HG03280 (cell line): Measurements from ENCODE around the gene NEURL2.
"Not testable (repeated sequence)": the region's sequence is repeated elsewhere in the genome, so short reads cannot be mapped to it uniquely, and the experiment has no call there.

Source experiments
- ATAC-seq: cut with Tn5 transposase; IDR thresholded peaks from one replicate; pipeline ENCODE4 v1.9.1; 2021; ENCODE audit warnings: mild to moderate bottlenecking, moderate library complexity; ENCODE audit not compliant: unreplicated experiment

Gene NEURL2

DNA sequence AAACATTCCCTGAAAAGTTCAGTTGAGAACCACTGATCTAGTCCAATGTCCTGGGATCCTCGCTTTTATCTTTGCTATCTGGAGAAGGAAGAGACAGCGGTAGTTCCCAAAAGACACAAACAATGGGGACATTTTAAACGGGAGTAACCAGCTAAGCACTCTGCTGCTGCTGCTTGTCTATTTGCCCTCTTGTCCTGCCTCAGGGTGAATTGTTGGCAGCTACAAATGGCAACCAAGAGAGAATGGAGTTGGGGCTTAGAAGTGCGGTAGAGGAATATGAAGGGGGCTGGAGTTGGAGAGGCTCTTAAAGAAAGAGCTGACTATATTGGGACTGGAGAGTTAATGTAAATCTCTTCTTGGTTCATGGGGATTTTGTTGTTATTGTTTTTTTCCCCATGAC, 16.4 kb downstream of the NEURL2 start:
- no peak for ATAC-seq

DNA sequence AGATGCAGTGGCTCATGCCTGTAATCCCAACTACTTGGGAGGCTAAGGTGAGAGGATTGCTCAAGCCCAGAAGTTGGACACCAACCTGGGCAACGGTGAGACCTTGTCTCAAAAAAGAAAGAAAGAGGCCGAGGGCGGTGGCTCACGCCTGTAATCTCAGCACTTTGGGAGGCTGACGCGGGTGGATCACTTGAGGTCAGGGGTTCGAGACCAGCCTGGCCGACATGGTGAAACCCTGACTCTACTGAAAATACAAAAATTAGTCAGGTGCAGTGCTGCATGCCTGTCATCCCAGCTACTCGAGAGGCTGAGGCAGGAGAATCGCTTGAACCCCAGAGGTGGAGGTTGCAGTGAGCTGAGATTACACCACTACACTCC, 16.9 kb downstream of the NEURL2 start:
- ATAC-seq, result not testable (repeated sequence)

DNA sequence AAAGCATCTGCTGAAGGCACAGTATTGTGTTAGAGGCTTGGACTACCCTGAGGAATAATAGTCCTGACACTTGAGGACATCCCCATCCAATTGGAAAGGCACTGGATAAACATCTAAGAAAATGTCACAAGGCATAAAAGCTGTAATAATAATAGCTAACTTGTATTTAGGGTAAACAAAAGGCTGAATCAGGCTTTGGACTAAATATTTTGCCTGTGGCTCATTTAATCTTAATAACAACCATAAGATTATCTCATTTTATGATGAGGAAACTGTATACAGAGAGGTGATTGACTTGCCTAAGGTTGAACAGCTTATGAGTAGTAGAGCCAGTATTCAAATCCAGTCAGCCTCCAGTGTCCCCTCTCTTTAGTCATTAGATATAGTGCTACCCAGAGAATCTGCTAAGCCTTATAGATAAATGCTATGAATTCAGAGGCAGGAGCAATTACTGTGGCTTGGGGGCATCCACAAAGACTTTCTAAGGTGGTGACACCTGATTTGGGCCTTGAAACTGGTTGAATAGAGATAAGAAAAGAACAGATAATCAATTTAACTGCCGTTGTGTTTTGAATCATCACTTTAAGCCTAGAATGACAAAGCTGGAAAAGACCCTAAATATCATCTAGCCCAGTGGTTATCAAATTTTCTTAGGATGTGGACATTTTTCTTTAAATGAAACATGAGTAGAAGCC, 17.5 kb downstream of the NEURL2 start:
- no peak for ATAC-seq

DNA sequence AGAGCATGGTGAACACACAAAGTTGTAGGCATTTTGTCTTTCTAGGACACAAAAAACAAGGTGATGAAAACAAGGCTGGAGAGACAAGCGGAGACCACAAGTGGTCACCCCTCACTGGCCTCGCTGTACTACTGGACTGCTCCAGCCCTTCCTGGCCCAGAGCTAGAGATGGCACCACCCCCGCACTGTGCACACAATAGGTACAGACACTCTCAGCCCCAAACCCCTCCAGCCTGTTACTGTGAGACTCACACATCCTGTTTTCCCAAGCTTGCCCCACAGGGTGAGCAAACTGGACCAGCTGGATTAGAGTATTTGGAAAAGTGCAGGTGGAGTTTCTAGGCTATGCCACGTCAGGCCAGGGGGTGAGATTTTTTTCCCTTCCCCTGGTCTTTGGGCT, 18.4 kb downstream of the NEURL2 start:
- no peak for ATAC-seq

DNA sequence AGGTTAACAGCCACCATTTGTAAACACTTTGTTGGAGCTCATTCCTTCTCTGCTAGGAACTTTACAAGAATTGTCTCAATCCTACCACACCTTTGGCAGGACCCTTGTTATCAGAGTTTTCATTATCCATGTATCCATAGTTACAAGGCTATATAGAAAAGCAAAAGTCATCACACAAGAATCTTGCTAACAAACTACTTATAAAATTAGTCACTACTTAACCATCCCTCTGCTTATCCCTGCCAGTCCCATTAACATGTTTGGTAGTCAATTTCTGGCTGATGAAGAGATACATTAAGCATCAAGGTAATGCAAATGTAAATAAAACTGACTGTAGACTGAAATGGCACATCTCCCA, 23.2 kb downstream of the NEURL2 start:
- ATAC-seq, result no peak

DNA sequence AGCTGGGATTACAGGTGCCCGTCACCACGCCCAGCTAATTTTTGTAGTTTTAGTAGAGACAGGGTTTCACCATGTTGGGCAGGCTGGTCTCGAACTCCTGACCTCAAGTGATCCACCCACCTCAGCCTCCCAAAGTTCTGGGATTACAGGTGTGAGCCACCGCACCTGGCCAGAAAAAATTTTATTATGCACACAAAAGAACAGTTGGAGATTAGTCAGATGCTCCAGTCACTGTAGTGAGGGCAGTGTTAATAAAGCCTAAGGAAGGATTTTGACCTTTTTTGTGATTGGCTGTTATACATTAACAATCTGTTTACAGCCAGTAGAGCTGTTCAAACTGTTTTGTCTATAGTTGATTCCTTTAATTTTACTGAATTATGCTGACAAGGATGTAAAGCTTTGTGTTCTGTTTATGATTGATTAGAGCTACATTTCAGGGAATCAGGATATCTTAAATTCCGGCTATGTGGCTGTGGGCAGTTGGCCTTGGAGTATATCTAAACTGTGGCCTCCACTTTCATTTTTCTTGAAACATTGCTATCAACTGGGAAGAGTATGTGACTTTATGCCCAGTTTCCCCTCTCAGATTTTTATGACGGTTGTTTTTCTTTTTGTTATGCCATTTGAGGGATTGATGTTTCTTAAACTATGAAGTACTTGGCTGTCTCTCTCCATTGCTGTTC, 23.7 kb downstream of the NEURL2 start:
- ATAC-seq, result no peak

DNA sequence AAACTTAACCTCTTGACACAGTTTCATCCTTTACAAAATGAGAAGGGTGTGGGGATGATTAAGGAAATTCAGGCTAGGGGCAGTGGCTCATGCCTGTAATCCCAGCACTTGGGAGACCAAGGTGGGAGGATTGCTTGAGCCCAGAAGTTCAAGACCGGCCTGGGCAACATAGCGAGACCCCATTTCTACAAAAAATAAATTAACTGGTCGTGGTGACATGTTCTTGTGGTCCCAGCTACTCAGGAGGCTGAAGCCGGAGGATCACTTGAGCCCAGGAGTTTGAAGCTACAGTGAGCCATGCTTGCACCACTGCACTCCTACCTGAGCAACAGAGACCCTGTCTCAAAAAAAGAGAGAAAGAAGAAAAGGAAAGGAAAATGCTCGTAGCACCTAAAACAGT, 24.6 kb downstream of the NEURL2 start:
- no peak for ATAC-seq

DNA sequence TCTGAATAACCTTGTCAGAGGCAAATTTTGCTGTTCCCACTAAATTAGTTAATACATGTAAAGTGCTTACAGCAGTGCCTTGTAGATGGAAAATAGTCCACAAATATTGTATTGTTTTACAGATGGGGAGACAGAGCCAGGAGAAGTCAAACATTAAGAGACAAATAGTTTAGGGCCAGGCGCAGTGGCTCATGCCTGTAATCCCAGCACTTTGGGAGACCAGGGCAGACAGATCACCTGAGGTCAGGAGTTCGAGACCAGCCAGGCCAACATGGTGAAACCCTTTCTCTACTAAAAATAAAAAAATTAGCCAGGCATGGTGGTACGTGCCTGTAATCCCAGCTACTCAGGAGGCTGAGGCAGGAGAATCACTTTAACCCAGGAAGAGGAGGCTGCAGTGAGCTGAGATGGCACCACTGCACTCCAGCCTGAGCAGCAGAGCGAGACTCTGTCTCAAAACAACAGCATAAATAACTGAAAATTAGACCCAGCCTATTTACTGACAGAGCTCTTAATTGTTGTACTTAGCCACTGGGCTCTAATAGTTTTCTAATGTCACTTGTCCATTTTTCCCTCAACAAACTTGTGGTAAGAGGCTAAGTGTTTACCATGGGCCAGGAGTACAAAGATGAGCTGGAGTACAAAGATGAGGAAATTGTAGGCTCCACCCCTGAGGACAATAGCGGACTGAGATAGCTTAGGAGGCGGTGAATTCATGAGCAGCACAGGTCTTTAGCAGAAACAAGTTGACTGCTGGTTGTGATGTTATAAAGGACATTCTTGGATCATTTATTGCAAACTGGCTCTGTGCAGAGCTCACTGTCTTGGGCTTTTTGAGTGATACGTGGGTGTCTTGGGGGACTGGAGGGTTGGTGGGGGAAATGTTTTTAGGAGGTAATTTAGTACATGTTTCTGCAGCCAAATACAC, 27.2 kb downstream of the NEURL2 start:
- ATAC-seq, result no peak

DNA sequence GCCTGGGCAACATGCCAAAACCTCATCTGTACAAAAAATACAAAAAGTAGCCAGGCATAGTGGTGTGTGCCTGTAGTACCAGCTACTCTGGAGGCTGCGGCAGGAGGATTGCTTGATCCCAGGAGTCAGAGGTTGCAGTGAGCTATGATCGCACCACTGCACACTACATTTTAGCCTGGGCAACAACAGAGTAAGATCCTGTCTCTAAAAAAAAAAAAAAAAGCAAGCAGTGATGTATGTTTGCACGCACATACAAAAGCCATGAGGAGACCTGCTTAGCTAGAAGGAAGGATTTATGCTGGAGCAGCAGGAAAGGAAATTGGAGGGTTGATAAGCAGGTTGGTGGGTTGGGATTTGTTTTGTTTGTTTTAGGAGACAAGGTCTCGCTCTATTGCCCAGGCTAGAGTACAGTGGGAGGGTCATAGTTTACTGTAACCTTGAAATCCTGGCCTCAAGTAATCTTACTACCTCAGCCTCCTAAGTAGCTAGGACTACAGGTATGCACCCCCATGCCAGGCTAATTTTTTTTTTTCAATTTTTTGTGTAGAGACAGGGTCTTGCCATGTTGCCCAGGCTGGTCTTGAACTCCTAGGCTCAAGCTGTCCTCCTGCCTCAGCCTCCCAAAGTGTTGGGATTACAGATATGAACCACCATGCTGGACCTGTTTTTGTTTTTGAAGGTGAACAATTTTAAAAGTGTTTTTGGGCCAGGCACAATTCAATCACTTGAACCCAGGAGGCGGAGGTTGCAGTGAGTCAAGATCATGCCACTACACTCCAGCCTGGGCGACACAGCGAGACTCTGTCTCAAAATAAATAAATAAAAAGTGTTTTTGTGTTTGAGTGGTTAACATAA, 29.6 kb downstream of the NEURL2 start:
- no peak for ATAC-seq

DNA sequence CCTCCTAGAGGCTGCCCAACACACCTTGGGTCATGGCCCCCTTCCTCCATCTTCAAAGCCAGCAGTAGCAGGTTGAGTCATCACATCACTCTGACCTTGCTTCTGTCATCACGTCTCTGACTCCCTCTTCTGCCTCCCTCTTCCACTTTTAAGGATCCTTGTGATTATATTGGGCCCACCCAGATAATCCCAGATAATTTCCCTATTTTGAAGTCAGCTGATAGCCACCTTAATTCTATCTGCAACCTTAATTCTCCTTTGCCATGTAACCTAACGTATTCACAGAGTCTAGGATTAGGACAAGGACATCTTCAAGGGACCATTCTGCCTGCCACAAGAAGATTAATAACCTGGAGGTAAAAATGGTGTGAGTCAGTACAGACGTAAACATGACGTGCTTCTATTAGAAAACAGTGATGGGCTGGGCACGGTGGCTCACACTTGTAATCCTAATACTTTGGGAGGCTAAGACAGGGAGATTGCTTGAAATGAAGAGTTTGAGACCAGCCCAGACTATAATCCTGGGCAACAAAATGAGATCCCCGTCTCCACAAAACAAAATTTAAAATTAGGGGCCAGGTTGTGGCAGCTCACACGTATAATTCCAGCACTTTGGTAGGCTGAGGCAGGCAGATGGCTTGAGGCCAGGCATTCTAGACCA, 30.3 kb downstream of the NEURL2 start:
- no peak for ATAC-seq

DNA sequence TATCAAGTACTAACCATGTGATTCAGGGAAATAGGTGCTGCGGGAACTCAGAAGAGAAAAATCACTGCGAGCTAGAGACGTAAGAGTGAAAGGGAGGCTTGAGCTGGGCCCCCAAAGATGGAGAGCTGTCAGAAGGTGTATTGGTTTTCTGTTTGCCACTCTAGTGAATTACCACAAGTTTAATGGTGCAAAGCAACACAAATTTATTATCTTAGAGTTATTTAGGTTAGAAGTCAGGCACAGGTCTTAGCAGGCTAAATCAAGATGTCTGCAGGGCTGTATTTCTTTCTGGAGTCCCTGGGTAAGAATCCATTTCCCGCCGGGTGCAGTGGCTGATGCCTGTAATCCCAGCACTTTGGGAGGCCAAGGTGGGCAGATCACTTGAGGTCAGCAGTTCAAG, 31.1 kb downstream of the NEURL2 start:
- no peak for ATAC-seq

DNA sequence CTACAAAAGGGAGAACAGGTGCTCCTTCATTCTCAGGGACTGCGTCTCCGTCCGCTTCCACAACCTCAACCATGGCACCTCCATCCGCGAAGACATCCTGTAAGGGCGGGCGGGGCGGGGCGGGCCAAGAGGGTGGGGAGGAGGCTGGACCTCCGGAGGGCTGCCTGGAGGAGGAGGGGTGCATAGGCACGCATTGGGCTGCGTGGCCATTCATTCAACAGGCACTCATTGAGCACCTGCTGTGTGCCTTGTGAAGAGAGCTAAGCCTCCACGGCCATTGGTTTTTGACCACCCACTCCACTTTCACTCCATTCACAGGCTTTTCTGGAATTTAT, 33.2 kb downstream of the NEURL2 start:
- peak; percentile 15 for ATAC-seq

DNA sequence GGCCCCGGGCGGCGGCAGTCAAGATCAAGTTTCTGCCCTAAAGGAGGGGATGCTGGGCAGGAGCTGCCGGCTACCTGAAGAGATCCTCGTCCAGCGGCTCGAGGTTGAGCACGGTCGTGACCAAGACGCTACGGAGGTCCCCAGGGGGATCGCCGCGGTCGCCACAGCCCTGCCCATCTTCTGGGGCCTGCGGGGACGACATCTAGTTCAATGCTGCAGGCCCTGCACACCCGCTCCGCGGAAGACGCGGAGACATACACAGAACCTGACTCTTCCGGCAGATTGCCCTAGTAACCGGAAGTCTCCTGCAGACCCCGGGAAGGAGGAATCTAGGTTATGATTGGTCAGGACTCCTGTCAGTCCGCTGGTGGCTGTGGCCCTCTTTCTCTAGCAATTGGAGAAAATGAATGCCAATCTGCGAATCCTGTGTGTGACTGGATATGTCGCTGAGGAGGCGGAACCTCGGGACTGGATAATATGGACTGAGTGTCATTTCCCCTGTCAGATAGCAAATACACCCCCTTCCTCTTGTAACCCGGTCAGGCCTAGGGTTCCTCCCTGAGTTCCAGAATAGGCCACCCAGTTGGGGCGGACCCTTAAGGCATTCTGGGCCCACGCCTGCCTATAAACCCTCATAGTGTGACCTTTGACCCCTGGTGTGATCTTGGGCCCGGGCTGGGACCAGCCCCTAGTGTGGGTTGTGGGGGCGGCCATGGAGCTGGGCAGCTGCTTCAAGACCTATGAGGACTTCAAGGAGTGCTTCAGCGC, 33.7 kb downstream of the NEURL2 start, which contains the start of the genes ACOT8 and ZSWIM3:
Gene ACOT8, minus strand, starts transcription at position 279 of the 768 bp plus-strand sequence. Its CDS starts 77 bp downstream, at position 202.
Gene ZSWIM3, plus strand, starts transcription at position 501 of the 768 bp plus-strand sequence. Its CDS starts 212 bp downstream, at position 713.
- peak; percentile 95 for ATAC-seq

DNA sequence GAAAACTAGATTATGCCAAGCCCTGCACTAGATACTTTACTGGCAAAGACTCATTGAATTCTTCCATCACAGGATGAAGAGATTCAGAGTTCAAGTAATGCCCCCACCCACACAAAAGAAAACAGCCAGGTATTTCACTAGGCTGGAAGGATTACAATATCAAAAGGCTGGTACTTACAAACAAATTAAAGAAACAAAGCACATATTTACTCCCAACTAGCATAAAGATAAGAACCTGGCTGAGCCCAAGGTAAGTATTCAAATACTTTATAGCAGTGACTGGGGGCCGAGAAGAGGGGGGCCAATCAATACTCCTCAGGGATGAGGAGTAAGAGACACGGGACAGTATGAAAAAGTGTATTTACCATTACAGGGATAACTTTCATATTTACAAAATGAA, 37.5 kb downstream of the NEURL2 start:
- ATAC-seq, result no peak

DNA sequence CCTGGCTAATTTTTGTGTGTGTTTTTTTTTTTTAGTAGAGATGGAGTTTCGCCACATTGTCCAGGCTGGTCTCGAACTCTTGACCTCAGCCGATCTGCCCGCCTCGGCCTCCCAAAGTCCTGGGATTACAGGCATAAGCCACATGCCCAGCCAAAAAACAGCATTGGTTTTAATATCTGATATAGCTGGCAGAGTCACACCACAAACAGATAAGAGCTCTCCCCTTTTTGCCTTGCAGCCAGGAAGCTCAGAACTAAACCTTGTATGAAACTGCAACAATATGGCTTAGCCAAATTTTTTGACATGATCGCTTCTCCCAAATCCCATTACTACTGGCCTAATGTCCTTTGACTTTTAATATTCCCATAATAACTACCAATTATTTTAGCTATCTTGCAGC, 38.7 kb downstream of the NEURL2 start:
- no peak for ATAC-seq

DNA sequence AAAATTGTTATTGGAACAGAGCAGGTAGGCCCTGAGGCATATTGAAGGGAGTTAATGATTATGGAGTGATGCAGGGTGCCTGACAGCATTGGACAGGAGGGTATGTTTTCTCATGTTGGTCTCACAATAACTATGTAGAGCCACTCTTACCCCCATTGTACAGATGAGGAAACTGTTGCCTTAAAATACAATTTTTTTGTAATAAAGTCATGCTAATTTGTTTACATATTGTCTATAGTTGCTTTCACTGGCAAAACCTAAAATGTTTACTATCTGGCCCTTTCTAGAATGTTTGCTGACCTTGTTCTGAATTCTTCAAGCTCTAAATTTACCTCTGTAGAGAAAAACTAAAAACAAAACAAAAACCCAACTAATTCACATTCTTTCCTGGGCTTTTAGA, 39.5 kb downstream of the NEURL2 start:
- no peak for ATAC-seq

DNA sequence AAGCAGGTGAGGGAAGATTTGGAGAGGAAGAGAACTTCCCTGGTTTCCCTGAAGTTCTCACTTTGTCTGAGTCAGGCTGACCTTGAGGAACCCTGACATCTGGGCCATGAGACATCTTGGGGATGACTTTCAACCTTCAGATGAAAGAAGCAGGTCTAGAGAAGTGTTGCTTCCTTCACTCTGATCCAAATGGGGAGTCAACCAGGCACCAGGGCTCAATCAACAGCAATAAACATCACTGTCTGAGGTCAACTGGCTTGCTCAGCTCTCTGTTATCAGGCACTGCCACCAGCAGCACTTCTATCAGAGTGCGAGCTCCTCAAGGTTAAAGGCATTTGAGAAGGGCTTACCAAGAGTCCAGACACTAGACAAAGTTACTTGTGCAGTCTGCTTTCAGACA, 40.1 kb downstream of the NEURL2 start:
- ATAC-seq, result no peak

DNA sequence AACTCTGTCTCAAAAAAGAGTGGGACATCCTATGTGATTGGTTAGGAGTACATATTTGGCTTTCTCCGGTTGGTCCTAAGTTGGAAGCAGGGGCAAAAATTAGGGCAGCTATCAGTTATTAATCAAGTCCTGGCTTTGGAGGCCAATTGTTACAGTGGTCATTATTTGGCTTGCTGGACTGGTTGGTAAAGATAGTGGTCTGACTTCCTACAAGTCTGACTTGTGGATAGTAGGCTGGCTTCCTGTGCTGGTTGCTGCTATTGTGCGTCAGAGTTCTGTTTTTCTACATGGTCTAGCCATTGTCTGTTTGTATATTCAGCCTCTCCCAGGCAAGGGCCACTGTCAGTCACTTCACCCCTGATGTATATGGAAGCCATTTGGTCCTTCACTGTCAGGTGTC, 40.8 kb downstream of the NEURL2 start:
- no peak for ATAC-seq

DNA sequence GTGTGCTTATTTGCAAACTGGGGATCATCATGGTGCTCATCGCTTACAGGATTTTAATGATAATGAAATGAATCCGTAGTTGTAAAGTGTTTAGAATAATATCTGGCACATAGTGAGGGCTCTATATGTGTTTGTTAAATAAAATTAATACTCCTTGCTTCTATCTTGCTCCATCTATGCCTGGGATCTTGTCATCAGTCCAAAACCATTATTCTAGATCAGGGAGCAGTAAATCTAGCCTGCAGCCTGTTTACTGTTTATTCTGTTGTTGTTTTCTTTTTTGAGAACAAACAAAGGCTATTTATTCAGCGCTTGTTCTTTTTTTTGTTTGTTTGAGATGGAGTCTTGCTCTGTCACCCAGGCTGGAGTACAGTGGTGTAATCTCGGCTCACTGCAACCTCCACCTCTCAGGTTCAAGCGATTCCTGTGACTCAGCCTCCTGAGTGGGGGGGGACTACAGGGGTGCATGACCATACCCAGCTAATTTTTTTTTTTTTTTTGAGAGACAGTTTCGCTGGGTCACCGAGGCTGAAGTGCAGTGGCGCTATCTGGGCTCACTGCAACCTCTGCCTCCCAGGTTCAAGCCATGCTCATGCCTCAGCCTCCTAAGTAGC, 41.9 kb downstream of the NEURL2 start:
- ATAC-seq, result no peak
